Hepatocyte (in vitro differentiated cells): ENCODE measurements around the gene CACNB4. TPM values are rescaled to one million over a fixed set of nuclear protein-coding genes. Genes with fewer than 3 reads are reported as not detected.

ENCODE experiments used
- DNase-seq: peaks from one replicate; pipeline ENCODE4 v3.0.0-alpha.2; 2016; ENCODE audit warnings: low spot score
- H2AFZ ChIP-seq: fragments of 200-600 bp; sonication (generic); 2 replicates; pipeline ENCODE4 v1.6.0; 2016; ENCODE audit warnings: antibody characterized with exemption, mild to moderate bottlenecking
- H3K27ac ChIP-seq: fragments of 200-600 bp; sonication (generic); 2 replicates; pipeline ENCODE4 v1.5.1; 2016; ENCODE audit warnings: mild to moderate bottlenecking
- H3K27me3 ChIP-seq: fragments of 200-600 bp; sonication (generic); 2 replicates; pipeline ENCODE4 v1.6.1; 2016
- H3K36me3 ChIP-seq: fragments of 200-600 bp; sonication (generic); replicated peaks from 2 replicates; pipeline ENCODE4 v1.5.1; 2016; ENCODE audit warnings: low read depth; ENCODE audit not compliant: insufficient read depth
- H3K4me1 ChIP-seq: fragments of 200-600 bp; sonication (generic); 2 replicates; pipeline ENCODE4 v1.5.1; 2016; ENCODE audit warnings: mild to moderate bottlenecking, moderate library complexity; ENCODE audit not compliant: insufficient read depth
- H3K4me2 ChIP-seq: fragments of 200-600 bp; sonication (generic); 2 replicates; pipeline ENCODE4 v1.6.0; 2016
- H3K4me3 ChIP-seq: fragments of 200-600 bp; sonication (generic); 2 replicates; pipeline ENCODE4 v1.5.1; 2016; ENCODE audit warnings: mild to moderate bottlenecking
- H3K79me2 ChIP-seq: fragments of 200-600 bp; sonication (generic); 2 replicates; pipeline ENCODE4 v1.6.0; 2017; ENCODE audit warnings: mild to moderate bottlenecking
- H3K9me2 ChIP-seq: fragments of 200-600 bp; sonication (generic); replicated peaks from 2 replicates; pipeline ENCODE4 v1.6.0; 2017; ENCODE audit warnings: mild to moderate bottlenecking; ENCODE audit not compliant: insufficient read depth
- H3K9me3 ChIP-seq: fragments of 200-600 bp; sonication (generic); 2 replicates; pipeline ENCODE4 v1.5.1; 2016; ENCODE audit warnings: low read depth, mild to moderate bottlenecking
- H4K20me1 ChIP-seq: fragments of 200-600 bp; sonication (generic); 2 replicates; pipeline ENCODE4 v1.6.0; 2016; ENCODE audit warnings: mild to moderate bottlenecking; ENCODE audit not compliant: insufficient read depth, poor library complexity, severe bottlenecking
- EZH2 ChIP-seq: fragments of 200-600 bp; sonication (generic); IDR thresholded peaks from 2 replicates; pipeline ENCODE4 v1.6.1; 2016; ENCODE audit warnings: antibody characterized with exemption, mild to moderate bottlenecking, borderline replicate concordance
- EZH2phosphoT487 ChIP-seq: fragments of 200-600 bp; sonication (generic); IDR thresholded peaks from one replicate; pipeline ENCODE4 v1.6.1; 2018; ENCODE audit warnings: antibody characterized with exemption, mild to moderate bottlenecking, low read depth, moderate library complexity; ENCODE audit not compliant: unreplicated experiment, severe bottlenecking
- WGBS: methylation state at CpG from one replicate; pipeline ENCODE4 v1.1.6; 2016; ENCODE audit warnings: low lambda C conversion rate; ENCODE audit errors: missing lambda C conversion rate; 5-methylcytosine and 5-hydroxymethylcytosine counted together
- polyA plus RNA-seq: library from polyadenylated mRNA; unstranded; fragments of >200 nt; fragmentation: Nextera tagmentation; extraction: Ambion mirVana; gene quantifications from 2 replicates; pipeline ENCODE4 v1.2.1, GENCODE V29; 2016
- total RNA-seq: library from RNA; depleted of rRNA; stranded (reverse); fragments of >200 nt; gene quantifications from 2 replicates; pipeline ENCODE4 v1.2.3, GENCODE V29; 2014
- TF ChIP-seq, protein P1 (sequence below): fragments of 200-600 bp; sonication (generic); IDR thresholded peaks from 2 replicates; pipeline ENCODE4 v1.5.1; 2016; ENCODE audit warnings: antibody characterized with exemption, mild to moderate bottlenecking; ENCODE audit not compliant: poor library complexity

CACNB4 gene
- total and polyA plus RNA-seq, 2 experiments from 2014 or later = 0.85 to 4.0 TPM

- Histone ChIP-seq H3K27me3 (no peaks in the 10 kb centered on the region), H3K9me2 (no peaks in the 10 kb centered on the region), H4K20me1 (no peaks in the 10 kb centered on the region), H3K4me1 (no peaks in the 10 kb centered on the region), H3K4me2 (no peak overlapping the region), H3K9me3 (no peaks in the 10 kb centered on the region), H3K4me3 (no peak overlapping the region), H3K36me3 (no peaks in the 10 kb centered on the region), H3K79me2 (no peaks in the 10 kb centered on the region), H2AFZ (no peak overlapping the region), H3K27ac (no peak overlapping the region)
- WGBS = 91% methylated on average over 6 of the region's 6 CpGs
- no peak for DNase-seq
- TF ChIP-seq EZH2phosphoT487 = no peak
- TF ChIP-seq EZH2 = no peak
- TF ChIP-seq, protein P1, sequence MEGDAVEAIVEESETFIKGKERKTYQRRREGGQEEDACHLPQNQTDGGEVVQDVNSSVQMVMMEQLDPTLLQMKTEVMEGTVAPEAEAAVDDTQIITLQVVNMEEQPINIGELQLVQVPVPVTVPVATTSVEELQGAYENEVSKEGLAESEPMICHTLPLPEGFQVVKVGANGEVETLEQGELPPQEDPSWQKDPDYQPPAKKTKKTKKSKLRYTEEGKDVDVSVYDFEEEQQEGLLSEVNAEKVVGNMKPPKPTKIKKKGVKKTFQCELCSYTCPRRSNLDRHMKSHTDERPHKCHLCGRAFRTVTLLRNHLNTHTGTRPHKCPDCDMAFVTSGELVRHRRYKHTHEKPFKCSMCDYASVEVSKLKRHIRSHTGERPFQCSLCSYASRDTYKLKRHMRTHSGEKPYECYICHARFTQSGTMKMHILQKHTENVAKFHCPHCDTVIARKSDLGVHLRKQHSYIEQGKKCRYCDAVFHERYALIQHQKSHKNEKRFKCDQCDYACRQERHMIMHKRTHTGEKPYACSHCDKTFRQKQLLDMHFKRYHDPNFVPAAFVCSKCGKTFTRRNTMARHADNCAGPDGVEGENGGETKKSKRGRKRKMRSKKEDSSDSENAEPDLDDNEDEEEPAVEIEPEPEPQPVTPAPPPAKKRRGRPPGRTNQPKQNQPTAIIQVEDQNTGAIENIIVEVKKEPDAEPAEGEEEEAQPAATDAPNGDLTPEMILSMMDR = no peak
These were observed 15.5 kb downstream of the CACNB4 start for GRCh38 chr2:152083202-152083875.

DNA sequence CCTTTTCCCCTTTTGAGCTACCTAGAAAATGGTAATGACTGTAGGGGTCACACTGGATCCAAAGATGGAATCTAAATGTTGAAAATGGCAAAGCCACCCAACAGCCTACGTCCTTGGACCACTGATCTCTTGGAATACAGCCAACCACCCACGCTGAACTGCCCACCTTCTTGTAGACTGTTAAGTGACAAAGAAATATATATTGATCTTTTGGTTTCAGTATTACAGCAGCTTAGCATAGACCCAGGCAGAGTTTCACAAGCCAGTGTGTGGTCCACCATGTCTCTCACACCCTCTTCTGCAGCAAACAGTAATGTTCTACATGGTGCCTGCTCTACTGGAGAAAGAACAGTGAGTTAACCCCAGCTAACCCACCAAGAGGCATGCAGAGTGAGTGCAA, 20.2 kb downstream of the CACNB4 start:
- Histone ChIP-seq H3K9me2 (no peaks in the 10 kb centered on the region), H2AFZ (no peak overlapping the region), H3K9me3 (no peaks in the 10 kb centered on the region), H3K4me2 (no peak overlapping the region), H4K20me1 (no peaks in the 10 kb centered on the region), H3K27me3 (no peaks in the 10 kb centered on the region), H3K27ac (no peak overlapping the region), H3K79me2 (no peaks in the 10 kb centered on the region), H3K4me3 (no peak overlapping the region), H3K36me3 (no peaks in the 10 kb centered on the region), H3K4me1 (no peaks in the 10 kb centered on the region)
- TF ChIP-seq, protein P1 = no peak
- TF ChIP-seq EZH2phosphoT487 = no peak
- TF ChIP-seq EZH2 = no peak
- WGBS = 84% methylated on average over 2 of the region's 2 CpGs
- DNase-seq = no peak

DNA sequence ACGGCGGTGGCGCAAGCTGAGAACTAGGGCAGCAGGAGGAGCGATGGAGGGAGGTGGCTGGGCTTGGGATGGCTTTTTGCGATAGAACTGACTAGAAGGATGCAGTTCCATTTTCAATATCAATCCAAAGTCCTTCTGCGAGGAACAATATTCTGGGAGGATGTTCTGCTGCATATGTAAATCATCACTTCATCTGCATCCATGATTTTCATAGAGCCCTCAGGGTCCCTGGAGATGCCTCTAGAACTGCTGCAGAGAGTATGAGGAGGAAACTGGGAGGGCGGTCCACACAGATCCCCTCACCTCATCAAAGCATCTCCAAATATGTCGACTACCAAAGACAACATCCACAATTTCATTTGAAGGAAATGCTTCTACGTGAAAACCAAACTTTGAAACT, 20.8 kb downstream of the CACNB4 start:
- Histone ChIP-seq H4K20me1 (no peaks in the 10 kb centered on the region), H3K4me2 (no peak overlapping the region), H3K27ac (no peak overlapping the region), H2AFZ (no peak overlapping the region), H3K27me3 (no peaks in the 10 kb centered on the region), H3K9me2 (no peaks in the 10 kb centered on the region), H3K9me3 (no peaks in the 10 kb centered on the region), H3K36me3 (no peaks in the 10 kb centered on the region), H3K79me2 (no peaks in the 10 kb centered on the region), H3K4me1 (no peaks in the 10 kb centered on the region), H3K4me3 (no peak overlapping the region)
- TF ChIP-seq, protein P1 = no peak
- TF ChIP-seq EZH2 (no peak), EZH2phosphoT487 (no peak)
- no peak for DNase-seq
- 96% methylated on average over 9 of the region's 9 CpGs for WGBS
